Stimulated activated naive CD8-positive, alpha-beta T cell treated with anti-CD3 and anti-CD28 coated beads, Interleukin-15, amount 100 ng/mL, for 72 hours (primary cell): Measurements from ENCODE around the gene BLM.
"Not testable (repeated sequence)": the region's sequence is repeated elsewhere in the genome, so short reads cannot be mapped to it uniquely, and the experiment has no call there.

ENCODE experiments used
- ATAC-seq: fragments of 150-1000 bp; cut with Tn5 transposase; 2 replicates; pipeline ENCODE4 v1.10.0; 2021; ENCODE audit warnings: mild to moderate bottlenecking, moderate library complexity
- DNase-seq, 2 donors: peaks; one replicate each; pipeline ENCODE4 v3.0.0; 2021 to 2022
- H3K27ac Mint-ChIP-seq, 2 donors: one replicate each; pipeline ENCODE4 v1.8.0; 2022; ENCODE audit warnings: mild to moderate bottlenecking in 2 of 2, mixed read lengths in 2 of 2, moderate library complexity in 2 of 2
- H3K27me3 Mint-ChIP-seq: one replicate; pipeline ENCODE4 v1.8.0; 2022; ENCODE audit warnings: mixed read lengths
- H3K4me1 Mint-ChIP-seq: one replicate; pipeline ENCODE4 v1.8.0; 2022; ENCODE audit warnings: mild to moderate bottlenecking, mixed read lengths
- H3K4me3 Mint-ChIP-seq, 2 donors: one replicate each; pipeline ENCODE4 v1.8.0; 2022; ENCODE audit warnings: mild to moderate bottlenecking in 2 of 2, mixed read lengths in 2 of 2, moderate library complexity in 1 of 2
- H3K9me3 Mint-ChIP-seq, 2 donors: one replicate each; pipeline ENCODE4 v1.8.0; 2022; ENCODE audit warnings: mixed read lengths in 2 of 2

The BLM gene

DNA sequence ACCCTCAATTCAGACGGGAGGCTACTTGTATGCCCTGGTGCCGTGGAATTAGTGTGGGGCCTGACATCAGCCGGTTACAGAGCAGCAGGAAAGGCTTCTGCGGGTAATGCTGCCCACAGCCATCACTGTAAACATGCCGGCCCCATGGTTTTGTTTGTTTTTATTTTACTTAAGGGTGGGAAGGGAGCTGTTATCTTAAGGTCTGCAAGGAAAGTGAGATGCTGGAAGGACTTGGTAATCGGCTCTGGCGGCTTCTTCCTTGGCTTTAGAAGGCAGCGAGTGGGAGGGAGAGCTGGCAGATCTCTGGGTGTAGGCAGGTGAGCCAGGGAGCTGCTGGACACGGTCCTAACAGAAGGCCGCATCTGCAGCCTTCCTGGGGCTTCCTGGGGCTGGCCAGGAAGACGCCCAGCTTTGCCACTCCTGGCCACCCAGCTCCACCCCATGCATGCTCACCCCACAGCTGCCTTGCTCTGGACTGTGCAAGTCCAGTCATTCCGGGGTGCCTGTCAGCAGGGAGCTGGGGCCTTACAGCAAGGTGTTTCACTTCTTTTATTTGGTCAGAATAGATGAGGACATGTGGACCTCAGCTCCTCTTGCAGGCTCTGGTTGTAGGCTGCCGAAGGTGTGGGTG is 97.2 kb downstream of the BLM start:
- ATAC-seq (peak; percentile 1), DNase-seq (no peak)
- H3K4me3 Mint-ChIP-seq = peak overlapping the region; percentile 45 to 61
- H3K27me3 Mint-ChIP-seq = peaks cover 8% of the 10 kb centered on the region
- peak overlapping the region; percentile 67 to 85 for H3K27ac Mint-ChIP-seq
- no peaks in the 10 kb centered on the region for H3K9me3 Mint-ChIP-seq
- H3K4me1 Mint-ChIP-seq = peaks cover 74% of the 10 kb centered on the region

DNA sequence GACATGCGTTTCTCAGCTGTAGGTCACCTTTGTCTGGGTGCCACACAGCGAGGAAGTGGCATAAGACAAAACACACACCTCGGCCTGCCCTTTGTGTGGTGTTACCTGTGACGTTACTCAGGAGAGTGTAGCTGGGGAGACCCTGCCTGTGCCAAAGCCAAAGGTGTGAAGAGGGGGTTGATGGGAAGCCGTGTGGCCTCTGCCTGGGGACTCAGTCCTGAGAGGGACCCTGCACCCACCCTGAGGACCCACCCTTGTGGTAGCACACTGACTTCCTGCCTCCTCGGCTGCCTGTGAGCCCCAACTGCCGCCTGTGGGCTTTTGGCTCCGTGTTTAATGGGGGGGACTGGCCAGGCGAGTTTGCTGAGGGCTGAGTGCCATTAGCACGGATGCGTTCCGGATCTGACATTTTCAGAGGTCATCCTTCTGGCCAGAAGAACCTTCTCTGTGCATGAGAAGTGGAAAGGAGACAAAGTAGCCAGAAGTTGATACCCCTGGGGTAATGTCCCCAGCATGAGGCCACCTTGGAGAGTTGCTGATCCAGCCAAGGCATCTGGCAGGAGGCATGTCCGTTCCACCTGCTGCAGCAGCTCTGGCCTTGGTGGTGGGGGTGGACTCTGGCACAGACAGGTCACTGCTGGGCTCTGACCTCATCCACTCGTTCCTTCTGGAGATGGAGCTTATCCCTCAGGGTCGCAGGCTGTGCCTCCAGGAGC is 99.4 kb downstream of the BLM start:
- Mint-ChIP-seq H3K4me1 (peaks cover 84% of the 10 kb centered on the region), H3K9me3 (no peaks in the 10 kb centered on the region), H3K27ac (peak overlapping the region in 1 of 2 donors; percentile 85), H3K27me3 (peaks cover 8% of the 10 kb centered on the region), H3K4me3 (peak overlapping the region; percentile 18 to 57)
- DNase-seq = peak in 1 of 2 donors; percentile 50
- peak; percentile 42 for ATAC-seq

DNA sequence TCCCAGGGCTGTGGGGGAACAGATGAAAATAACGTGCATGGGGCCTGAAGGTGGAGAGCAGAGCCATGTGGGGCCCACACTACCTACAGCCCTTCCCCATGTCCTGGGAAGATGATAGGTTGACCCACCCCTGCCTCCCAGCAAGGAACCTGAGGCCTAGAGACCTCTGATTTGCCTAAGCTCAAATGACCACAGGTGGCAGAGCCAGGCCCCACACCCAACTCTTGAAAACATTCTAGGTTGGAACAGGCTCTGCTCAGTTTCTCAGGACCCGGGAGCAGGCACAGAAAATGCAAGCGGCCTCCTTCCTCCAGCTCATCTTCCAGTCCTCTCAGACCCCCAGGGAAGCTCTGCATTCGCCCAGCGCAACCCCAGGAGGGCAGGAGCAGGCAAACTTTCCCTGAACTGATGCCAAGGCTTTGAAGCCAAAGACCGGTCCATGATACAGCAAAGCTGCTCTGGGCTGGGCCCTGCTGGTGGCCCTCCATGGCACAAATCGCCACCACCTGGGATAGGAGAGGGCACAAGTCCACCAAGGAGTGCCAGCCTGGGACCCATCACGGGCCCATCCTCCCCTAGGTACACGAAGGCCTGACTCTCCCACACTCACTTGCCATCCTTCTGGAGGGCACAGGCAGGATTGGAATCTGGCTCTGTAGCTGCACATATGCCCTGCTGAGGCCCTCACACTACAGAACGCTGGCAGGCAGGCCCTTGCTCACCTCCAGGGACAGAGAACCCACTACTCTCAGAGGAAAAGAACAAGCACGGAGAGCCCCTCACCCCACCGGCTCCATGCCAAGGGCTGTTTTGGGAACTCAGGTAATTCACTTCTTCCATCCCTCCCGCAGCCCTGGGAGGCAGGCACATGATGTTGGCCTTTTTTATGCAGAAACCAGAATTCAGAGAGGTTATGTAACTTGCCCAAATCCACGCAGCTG is 100.2 kb downstream of the BLM start:
- H3K4me3 Mint-ChIP-seq = peak overlapping the region in 1 of 2 donors; percentile 61
- H3K4me1 Mint-ChIP-seq = peaks cover 76% of the 10 kb centered on the region
- peak overlapping the region in 1 of 2 donors; percentile 25 for H3K27ac Mint-ChIP-seq
- ATAC-seq (no peak), DNase-seq (no peak)
- no peaks in the 10 kb centered on the region for H3K9me3 Mint-ChIP-seq
- peaks cover 8% of the 10 kb centered on the region for H3K27me3 Mint-ChIP-seq

DNA sequence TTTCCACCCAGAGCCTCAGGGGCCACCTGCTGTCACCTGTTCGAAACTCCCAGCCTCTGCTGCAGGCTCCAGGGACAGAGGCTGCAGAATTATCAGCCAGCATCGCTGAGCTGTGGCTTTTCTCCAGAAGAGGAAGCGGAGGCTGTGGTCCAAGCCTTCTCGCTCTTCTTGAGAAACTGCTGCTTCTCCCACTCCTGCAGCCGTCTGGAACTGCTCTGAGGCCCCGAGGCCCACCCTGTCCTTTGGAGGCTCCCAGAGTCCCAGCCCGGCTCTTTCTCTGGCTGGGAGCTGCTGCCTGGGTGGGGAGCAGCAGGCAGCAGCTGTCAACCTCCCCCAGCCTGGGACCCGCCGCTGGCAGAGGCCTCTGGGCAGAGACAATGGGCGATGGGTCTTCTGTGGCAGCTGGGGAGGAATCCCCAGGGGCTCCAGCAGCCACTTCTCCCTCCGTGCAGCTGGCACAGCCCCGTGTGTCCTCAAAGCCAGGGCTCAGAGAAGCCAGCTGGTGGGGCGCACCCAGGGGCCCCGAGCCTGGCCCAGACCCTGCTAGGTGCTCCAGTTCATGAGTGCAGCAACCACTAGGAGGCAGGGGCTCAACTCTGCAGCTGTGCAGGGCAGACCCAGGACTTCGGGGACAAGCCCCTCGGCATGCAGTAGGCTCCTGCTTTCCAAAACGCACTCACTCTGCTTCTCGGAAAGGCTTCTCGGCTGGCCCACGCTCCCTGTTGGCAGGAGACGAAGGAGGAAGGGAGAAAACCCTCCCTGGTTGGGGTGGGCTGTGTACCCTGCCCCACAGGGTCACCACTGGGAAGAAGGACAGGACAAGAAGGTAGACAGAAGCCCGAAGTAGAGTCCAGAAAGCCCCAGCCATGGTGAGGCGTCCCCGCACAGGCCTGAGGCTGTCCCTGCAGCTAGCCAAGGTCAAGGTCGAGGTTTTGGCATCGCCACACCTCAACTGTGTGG is 101.4 kb downstream of the BLM start:
- H3K4me1 Mint-ChIP-seq = peaks cover 66% of the 10 kb centered on the region
- peak; percentile 61 for ATAC-seq
- H3K27me3 Mint-ChIP-seq = peaks cover 8% of the 10 kb centered on the region
- H3K4me3 Mint-ChIP-seq = peak overlapping the region; percentile 54 to 61
- DNase-seq = peak in 1 of 2 donors; percentile 46
- peak overlapping the region; percentile 71 to 98 for H3K27ac Mint-ChIP-seq
- no peaks in the 10 kb centered on the region for H3K9me3 Mint-ChIP-seq

DNA sequence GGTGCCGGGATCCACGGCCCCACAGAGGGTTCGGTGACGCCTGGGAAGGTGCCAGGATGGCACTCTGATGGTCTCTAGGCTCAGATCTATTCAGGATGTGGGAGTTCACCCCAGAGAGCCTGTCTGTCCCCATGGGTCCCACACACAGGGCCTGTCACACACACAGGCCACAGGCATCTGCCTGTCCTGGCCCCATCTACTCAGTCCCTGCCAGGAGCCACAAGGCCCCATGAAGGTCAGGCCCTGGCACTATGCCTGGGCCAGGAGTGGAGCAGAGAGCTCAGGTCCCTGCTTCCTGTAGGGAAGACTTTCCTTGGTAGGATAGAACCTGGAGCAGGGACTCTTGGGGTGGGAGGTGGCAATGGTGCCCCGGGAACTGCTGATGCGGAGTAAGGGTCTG is 102.2 kb downstream of the BLM start:
- Mint-ChIP-seq H3K27ac (peak overlapping the region in 1 of 2 donors; percentile 67), H3K4me3 (no peak overlapping the region), H3K4me1 (peaks cover 62% of the 10 kb centered on the region), H3K9me3 (no peaks in the 10 kb centered on the region), H3K27me3 (peaks cover 8% of the 10 kb centered on the region)
- ATAC-seq = peak; percentile 20
- DNase-seq = no peak

DNA sequence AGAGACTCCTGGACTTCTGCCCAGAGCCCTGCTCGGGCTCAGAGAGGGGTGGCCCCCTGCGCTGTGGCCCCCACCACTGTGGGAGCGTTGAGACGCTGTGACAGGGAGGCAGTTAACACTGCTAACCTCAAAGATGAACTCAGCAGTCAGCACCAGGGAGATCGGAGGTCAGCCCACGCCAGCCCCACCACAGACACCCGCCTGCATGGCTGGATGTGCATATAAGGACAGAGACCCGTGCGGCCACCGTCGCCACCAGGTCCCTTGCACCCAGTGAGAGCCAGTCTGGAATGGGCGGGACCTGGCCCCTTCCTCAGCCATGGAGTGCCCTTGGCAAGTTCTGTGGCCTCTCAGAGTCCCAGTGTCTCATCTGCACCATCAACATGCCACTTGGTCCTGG is 102.7 kb downstream of the BLM start:
- Mint-ChIP-seq H3K4me1 (peaks cover 61% of the 10 kb centered on the region), H3K4me3 (no peak overlapping the region), H3K9me3 (no peaks in the 10 kb centered on the region), H3K27me3 (peaks cover 8% of the 10 kb centered on the region), H3K27ac (peak overlapping the region in 1 of 2 donors; percentile 67)
- peak; percentile 7 for ATAC-seq
- DNase-seq = no peak

DNA sequence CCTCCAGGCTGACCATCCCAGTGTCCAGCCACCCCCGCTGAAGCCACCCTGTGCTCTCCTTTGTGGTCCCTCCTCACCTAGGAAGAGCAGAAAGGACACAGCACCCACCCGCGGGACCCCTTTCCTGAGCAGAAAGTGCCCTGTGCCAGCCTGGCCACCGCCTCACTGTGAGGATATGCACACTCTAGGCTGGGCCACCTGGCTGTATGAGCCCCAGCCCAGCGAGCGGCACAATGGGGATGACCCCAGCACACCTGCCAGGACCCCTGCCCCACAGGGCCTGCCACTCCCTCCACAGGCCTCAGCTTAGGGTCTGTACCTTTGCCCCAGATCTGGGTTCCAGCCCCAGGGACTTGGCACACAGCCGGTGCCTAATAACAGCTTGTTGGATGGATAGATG is 103.3 kb downstream of the BLM start:
- Mint-ChIP-seq H3K9me3 (no peaks in the 10 kb centered on the region), H3K27ac (no peak overlapping the region), H3K4me3 (no peak overlapping the region), H3K27me3 (peaks cover 8% of the 10 kb centered on the region), H3K4me1 (peaks cover 57% of the 10 kb centered on the region)
- ATAC-seq = no peak
- DNase-seq = no peak

DNA sequence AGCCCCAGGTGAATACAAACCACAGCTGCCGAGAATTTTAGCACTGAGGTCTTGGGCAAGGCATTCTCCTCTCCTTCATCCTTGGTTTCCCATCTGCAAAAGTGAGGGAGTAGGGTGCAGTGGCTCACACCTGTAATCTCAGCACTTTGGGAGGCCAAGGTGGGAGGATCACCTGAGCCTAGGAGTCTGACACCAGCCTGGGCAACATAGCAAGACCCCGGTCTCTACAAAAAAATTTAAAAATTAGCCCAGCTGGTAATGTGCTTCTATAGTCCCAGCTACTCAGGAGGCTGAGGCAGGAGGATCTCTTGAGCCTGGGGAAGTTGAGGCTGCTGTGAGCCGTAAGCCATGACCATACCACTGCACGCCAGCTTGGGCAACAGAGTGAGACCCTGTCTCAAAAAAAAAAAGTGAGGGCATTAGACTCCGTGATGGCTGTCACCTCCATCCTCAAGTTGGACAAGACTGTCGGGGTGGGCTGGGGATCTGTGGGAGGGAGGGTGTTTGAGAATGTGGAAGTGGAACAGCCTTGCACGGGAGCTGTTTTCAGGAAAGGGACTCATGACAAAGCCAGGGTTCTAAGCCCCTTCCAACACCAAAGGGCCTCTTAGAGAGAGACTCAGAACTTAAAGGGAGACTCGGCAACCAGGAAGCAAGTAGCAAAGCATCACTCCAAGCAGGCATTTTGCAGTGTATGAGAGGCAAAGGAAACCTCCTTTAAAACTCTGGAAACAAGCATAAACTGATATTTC is 105.2 kb downstream of the BLM start:
- Mint-ChIP-seq H3K9me3 (peaks cover 7% of the 10 kb centered on the region in 2 donors), H3K4me1 (peaks cover 49% of the 10 kb centered on the region), H3K4me3 (no peak overlapping the region), H3K27me3 (peaks cover 8% of the 10 kb centered on the region), H3K27ac (no peak overlapping the region)
- DNase-seq (no peak), ATAC-seq (no peak)

DNA sequence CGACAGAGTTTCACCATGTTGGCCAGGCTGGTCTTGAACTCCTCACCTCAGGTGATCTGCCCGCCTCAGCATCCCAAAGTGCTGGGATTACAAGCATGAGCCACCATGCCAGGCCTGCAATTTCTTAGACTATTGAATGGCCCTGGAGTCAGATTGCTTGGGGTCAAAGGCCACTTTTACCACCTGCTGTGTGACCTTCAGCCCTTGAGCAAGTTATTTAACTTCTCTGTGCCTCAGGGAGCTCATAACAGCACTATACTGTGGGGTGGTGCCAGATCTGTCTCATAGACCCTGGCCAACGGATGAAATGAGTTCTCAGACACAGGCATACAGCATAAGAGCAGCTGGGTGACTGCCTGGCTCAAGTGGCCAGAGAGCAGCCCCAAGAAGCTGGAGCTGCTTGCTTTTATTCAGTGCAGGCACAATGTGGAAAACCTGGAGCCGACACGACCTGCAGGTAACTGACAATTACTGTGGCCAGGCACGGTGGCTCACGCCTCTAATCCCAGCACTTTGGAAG is 106.4 kb downstream of the BLM start:
- H3K27ac Mint-ChIP-seq = peak overlapping the region in 1 of 2 donors; percentile 40
- peaks cover 6% of the 10 kb centered on the region for H3K27me3 Mint-ChIP-seq
- H3K4me3 Mint-ChIP-seq = no peak overlapping the region
- DNase-seq (no peak), ATAC-seq (no peak)
- H3K4me1 Mint-ChIP-seq = peaks cover 48% of the 10 kb centered on the region
- H3K9me3 Mint-ChIP-seq = peaks cover 7% of the 10 kb centered on the region in 2 donors

DNA sequence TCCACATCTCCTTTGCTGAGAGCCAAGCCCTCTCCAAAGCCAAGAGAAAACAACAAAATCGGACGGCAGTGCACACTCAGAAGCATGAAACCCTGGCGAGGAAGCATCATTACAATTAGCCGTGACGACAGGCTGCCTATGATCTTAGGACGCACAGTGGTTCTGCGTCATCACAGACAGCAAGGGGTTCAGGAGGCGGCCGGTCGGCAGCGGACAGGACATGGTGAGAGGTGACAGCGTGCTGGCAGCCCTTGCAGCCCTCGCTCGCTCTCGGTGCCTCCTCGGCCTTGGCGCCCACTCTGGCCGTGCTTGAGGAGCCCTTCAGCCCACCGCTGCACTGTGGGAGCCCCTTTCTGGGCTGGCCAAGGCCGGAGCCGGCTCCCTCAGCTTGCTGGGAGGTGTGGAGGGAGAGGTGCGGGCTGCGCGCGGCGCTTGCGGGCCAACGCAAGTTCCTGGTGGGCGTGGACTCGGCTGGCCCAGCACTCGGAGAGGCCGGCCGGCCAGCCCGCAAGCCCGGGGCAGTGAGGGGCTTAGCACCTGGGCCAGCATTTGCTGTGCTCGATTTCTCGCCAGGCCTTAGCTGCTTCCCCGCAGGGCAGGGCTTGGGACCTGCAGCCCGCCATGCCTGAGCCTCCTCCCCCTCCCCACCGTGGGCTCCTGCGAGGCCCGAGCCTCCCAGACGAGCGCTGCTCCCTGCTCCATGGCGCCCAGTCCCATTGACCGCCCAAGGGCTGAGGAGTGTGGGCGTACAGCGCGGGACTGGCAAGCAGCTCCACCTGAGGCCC is 108.2 kb downstream of the BLM start:
- H3K9me3 Mint-ChIP-seq, ATAC-seq, H3K4me3 Mint-ChIP-seq, DNase-seq, H3K27ac Mint-ChIP-seq, H3K27me3 Mint-ChIP-seq: not testable (repeated sequence)
- H3K4me1 Mint-ChIP-seq = peaks cover 46% of the 10 kb centered on the region

DNA sequence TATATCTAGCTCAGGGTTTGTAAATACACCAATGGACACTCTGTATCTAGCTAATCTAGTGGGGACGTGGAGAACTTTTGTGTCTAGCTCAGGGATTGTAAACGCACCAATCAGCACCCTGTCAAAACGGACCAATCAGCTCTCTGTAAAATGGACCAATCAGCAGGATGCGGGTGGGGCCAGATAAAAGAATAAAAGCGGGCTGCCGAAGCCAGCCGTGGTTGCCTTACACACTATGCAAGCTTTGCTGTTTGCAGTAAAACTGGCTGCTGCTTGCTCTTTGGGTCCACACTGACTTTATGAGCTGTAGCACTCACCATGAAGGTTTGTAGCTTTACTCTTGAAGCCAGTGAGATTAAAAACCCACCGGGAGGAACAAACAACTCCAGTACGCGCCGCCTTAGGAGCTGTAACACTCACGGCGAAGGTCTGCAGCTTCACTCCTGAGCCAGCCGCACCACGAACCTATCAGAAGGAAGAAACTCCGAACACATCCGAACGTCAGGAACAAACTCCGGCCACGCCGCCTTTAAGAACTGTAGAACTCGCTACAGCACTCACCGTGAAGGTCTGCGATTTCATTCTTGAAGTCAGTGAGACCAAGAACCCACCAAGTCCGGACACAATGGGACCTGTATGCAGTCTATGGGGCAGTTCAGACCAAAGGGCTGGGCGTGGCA is 109.2 kb downstream of the BLM start:
- Mint-ChIP-seq H3K4me1 (peaks cover 56% of the 10 kb centered on the region), H3K27ac (peak overlapping the region in 1 of 2 donors; percentile 85), H3K4me3 (peak overlapping the region; percentile 26 to 79)
- not testable (repeated sequence) for H3K27me3 Mint-ChIP-seq, H3K9me3 Mint-ChIP-seq, ATAC-seq
- DNase-seq = peak in 1 of 2 donors; percentile 64

DNA sequence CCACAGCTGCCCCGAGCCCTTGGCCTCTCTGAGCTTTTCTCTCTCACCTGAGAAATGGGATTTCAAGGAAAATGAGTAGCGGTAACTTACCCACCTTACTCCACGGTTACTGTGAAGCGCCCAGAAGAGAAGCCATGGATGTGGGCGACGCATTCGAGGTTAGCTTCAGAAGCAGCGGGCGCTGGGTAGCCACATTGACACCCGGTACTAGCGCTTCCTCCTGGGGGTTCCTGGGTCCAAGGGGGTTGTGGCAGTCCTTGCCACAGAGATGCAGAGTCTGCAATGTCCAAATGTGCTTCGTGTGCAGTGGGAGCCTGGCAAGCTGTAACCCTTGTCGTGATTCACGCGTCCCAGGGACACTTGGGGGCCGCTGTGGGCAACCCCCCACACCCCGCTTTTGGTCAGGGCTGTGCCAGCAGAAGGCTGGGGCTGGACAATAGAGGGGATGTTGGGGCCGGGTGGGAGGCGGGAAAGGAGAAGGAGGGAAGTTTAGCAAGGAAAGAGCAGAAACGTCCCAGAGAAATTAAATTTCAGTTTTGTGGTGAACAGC is 109.8 kb downstream of the BLM start:
- peak overlapping the region in 1 of 2 donors; percentile 79 for H3K4me3 Mint-ChIP-seq
- peaks cover 59% of the 10 kb centered on the region for H3K4me1 Mint-ChIP-seq
- no peaks in the 10 kb centered on the region for H3K27me3 Mint-ChIP-seq
- H3K9me3 Mint-ChIP-seq = peaks cover 7% of the 10 kb centered on the region in 2 donors
- H3K27ac Mint-ChIP-seq = peak overlapping the region; percentile 81 to 85
- ATAC-seq = no peak
- no peak for DNase-seq
